HG02938 (cell line): ENCODE results near the gene RAP1GAP.

ENCODE experiments used
- ATAC-seq: cut with Tn5 transposase; IDR thresholded peaks from one replicate; pipeline ENCODE4 v1.9.1; 2021; ENCODE audit warnings: mild to moderate bottlenecking, moderate library complexity; ENCODE audit not compliant: unreplicated experiment

RAP1GAP gene

DNA sequence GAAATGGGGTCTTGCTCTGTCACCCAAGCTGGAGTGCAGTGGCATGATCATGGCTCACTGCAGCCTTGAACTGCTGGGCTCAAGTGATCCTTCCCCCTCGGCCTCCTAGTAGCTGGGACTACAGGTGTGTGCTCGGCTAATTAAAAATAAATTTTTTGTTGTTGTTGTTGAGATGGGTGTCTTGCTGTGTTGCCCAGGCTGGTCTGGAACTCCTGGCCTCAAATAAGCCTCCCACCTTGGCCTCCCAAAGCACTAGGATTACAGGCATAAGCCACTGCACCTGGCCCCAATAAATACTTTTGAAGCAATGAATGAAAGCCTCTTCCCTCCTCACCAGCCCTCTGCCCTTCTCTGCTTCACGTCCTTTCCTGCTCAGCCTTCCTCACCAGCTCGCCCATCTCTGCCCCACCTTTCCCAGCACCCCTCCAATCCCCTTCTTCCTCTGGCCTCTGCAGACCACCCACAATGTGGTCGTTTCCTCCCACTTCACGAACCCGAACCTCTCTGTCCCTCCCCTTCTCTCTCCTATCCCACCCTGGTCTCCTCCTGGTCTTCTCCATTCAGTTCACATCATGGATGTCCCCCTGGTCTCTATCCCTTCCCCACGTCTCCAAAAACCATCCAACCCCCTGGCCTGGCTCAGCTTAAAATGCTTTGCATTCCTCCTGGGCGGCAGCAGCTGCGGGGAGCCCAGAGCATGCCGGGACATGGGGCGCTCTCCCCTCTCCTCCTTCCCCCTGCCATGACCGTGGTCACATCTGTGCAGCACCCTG lies 38.4 kb downstream of the RAP1GAP start:
- ATAC-seq = no peak

DNA sequence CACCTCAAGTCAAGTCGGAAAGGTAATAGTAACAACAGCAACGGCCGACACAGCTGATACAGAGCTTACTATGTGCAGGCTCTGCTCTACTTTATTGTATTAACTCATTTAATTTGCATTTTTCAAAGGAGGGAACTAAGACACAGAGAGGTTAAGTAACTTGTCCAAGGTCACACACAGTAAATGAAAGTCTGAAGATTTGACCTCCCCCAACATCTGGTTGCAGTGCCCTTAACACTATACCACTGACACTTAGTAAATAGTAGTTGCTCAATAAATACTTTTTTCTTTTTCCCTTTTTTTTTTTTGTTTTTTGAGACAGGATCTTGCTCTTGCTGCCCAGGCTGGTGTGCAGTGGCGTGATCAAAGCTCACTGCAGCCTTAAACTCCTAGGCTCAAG lies 39.2 kb downstream of the RAP1GAP start:
- no peak for ATAC-seq

- ATAC-seq = no peak
Measured at GRCh38 chr1:21628798-21629393, 40.3 kb downstream of the RAP1GAP start.

GRCh38 chr1:21626921-21627339 lies 42.2 kb downstream of the RAP1GAP start:
- no peak for ATAC-seq

DNA sequence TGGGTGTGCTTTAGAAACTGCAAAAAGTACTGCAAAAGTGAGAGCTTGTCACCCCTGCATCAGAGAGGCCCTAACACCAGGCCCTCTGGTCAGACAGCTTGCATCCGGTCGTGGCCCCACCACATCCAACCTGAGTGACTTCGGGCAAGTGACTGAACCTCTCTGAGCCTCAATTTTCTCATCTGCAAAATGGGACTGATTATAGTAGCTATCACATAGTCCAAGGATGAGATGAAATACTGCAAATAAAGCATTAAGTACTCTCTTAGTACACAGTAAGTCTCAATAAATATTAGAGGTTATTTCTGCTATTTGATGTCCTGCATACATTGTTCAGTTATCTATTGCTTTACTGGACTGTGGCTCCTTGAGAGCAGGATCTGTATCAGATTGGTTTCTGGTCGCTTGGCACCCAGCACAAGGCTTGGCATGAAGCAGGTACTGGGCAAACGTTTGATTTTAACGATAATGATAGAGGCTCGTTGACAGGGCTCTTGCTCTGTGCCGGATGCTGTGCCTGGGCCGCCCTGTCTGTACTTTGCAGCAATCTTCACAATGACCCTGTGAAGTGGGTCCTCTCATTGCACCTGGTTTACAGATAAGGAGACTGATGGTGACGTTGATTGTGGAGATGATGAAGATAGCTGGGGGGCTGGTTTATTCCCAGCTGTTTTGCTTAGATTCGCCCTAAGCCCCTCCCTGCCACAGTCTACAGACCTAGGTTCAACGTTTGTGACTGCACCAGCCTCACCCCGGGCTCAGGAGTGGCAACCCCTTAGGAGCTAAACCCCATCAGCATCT lies 43.6 kb downstream of the RAP1GAP start:
- no peak for ATAC-seq

GRCh38 chr1:21624571-21625389 lies 44.4 kb downstream of the RAP1GAP start:
- no peak for ATAC-seq

DNA sequence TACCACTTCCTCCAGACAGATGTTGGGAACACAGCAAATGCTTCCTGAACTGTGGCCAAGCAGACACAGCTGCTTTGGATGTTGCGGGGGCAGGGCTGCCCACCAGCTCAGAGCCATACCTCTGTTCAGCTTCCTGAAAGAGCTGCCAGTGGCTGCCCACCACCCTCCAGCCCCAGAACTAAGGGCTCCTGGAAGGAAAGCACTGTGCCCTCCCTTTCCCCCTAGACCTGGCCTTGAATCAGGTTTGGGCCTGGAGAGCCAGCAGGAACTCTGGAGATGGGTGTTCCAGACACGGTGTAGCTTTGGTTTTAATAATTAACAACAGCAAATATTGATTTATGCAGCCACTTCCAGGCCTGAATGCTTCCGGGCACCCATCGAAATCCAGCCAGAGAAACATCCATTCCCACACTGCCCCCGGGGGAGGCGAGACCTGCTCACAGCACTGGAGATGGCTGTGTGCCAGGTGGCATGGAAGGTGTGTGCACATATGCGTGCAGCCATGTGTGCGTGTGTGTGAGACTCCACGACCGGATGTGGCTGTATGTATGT lies 45.7 kb downstream of the RAP1GAP start:
- ATAC-seq = no peak

DNA sequence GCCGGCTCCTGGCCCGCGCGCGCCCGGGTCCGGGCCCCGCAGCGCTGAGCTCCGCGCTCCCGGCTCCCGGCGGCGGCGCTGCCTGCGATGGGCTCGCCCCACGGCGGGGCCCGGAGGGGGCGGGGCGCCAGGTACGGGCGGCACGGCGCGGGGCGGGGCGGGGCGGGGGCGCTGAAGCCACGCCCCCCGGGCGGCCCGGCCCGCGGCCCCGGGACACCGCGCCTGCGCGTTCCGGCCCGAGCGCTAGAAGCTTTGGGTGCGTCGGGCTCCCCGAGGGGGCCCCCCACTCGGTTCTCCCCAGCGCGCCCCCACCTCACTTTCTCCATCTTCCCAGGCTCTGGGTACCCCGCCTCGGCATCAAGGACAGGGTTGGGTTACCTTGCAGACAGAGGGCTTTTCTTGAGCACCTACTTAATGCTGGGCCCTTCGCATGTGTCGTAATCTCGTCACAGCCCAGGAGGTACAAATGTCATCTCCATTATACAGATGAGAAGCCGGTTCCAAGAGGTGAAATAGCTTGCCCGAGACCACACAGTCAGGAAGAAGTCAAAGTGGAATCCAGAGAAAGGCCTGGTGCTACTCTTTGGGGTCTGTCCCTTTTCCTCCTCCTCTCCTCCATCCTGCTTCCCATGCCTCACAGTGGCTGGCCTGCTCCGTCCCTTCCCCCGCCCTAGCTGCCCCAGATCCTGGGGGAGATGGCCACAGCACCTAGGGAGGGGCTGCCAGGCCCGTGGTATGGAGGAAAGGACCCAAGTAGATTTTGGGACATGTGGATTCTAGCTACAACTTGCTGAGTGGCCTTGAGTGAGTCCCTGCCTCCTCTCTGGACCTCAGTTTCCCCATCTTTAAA lies 46.5 kb downstream of the RAP1GAP start:
- no peak for ATAC-seq

- no peak for ATAC-seq
Measured at GRCh38 chr1:21621761-21622436, 47.3 kb downstream of the RAP1GAP start.

- ATAC-seq = no peak
Measured at GRCh38 chr1:21621051-21621450, 48.1 kb downstream of the RAP1GAP start.

DNA sequence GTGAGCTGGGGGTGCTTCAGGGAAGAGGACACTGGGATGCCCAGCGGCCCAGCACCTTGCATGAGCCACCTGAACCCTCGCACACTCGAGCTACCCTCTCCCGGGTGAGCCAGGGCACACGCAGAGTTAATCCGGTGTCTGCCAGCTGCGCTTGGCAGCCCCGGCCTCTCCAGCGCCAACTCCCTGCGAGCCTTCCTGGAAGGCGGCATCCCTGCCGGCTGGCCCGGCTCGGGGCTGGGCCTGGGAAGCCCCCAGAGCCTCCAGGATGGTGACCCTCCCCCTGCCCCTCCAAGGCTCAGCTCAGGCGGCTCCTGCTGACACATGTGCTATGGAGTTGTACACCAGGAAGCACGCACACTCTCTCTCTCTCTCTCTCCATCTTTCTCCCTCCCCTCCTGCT lies 48.7 kb downstream of the RAP1GAP start:
- no peak for ATAC-seq

- no peak for ATAC-seq
Measured at GRCh38 chr1:21620011-21620410, 49.1 kb downstream of the RAP1GAP start.

GRCh38 chr1:21619375-21619947 lies 49.7 kb downstream of the RAP1GAP start:
- ATAC-seq = no peak

GRCh38 chr1:21618561-21619374 lies 50.4 kb downstream of the RAP1GAP start:
- no peak for ATAC-seq

- no peak for ATAC-seq
Measured at GRCh38 chr1:21618059-21618458, 51.1 kb downstream of the RAP1GAP start.

GRCh38 chr1:21617126-21617738 lies 51.9 kb downstream of the RAP1GAP start:
- no peak for ATAC-seq

- ATAC-seq = no peak
Measured at GRCh38 chr1:21616372-21616771, 52.8 kb downstream of the RAP1GAP start.
